GM18858 (cell line): ENCODE data around the gene INPP5E.

Source experiments
- ATAC-seq: cut with Tn5 transposase; IDR thresholded peaks from one replicate; pipeline ENCODE4 v1.9.1; 2021; ENCODE audit not compliant: unreplicated experiment

Gene INPP5E

GRCh38 chr9:136439481-136440408, at the start of gene INPP5E:
Gene INPP5E (minus strand): TSS chr9:136439845. CDS start chr9:136439419, 426 bp downstream.
- peak; percentile 50 for ATAC-seq

GRCh38 chr9:136488247-136489214, 48.9 kb upstream of the INPP5E start:
- no peak for ATAC-seq

GRCh38 chr9:136487672-136488071, 48.0 kb upstream of the INPP5E start:
- no peak for ATAC-seq

GRCh38 chr9:136486823-136487620, 47.4 kb upstream of the INPP5E start:
- ATAC-seq, result no peak

GRCh38 chr9:136486131-136486530, 46.5 kb upstream of the INPP5E start:
- no peak for ATAC-seq

GRCh38 chr9:136485049-136486045, 45.7 kb upstream of the INPP5E start:
- ATAC-seq, result no peak

GRCh38 chr9:136484153-136485048, 44.8 kb upstream of the INPP5E start:
- peak; percentile 3 for ATAC-seq

- ATAC-seq, result peak; percentile 56
Observed at GRCh38 chr9:136483589-136484152, 44.0 kb upstream of the INPP5E start.

GRCh38 chr9:136482793-136483588, 43.3 kb upstream of the INPP5E start, which contains the start of gene SEC16A:
Gene SEC16A (minus strand): TSS chr9:136483040. CDS start chr9:136477615, 5,425 bp downstream.
- ATAC-seq, result peak; percentile 31

GRCh38 chr9:136482046-136482792, 42.6 kb upstream of the INPP5E start:
- ATAC-seq, result no peak

GRCh38 chr9:136481558-136481957, 41.9 kb upstream of the INPP5E start:
- ATAC-seq, result no peak

- no peak for ATAC-seq
Observed at GRCh38 chr9:136476369-136477150, 36.9 kb upstream of the INPP5E start.

GRCh38 chr9:136474974-136475865, 35.6 kb upstream of the INPP5E start:
- ATAC-seq, result no peak

GRCh38 chr9:136474021-136474640, 34.5 kb upstream of the INPP5E start:
- no peak for ATAC-seq
